Putamen (tissue), 1 donor: Measurements from ENCODE around the gene ADAM20.
"Not testable (repeated sequence)": the region's sequence is repeated elsewhere in the genome, so short reads cannot be mapped to it uniquely, and the experiment has no call there.

Source experiments
- DNase-seq: peaks from one replicate; pipeline ENCODE4 v3.0.0-alpha.2; 2016; ENCODE audit warnings: low spot score

The ADAM20 gene

DNA sequence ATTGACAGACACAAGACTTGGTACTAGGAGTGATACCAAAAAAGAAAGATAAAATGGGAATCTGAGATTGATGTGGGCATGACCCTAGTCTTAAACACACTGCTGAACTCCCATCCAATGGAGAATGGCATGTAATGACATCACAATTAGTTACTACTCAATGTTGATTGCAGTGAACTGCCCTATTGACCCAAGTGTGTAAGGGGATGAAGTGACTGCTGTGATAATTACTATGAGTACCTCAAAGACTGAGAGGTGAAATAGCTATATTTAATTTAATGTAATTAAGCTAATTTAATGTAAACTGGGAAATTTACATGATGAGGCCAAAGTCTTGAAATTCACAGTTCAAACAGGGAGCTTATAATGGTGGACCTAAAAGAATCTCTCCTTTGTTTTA is at the start of gene ADAM20:
Gene ADAM20 (minus strand): TSS at position 101 of the 400 bp plus-strand sequence. CDS start 10,247 bp downstream, outside the sequence.
- DNase-seq, result no peak

DNA sequence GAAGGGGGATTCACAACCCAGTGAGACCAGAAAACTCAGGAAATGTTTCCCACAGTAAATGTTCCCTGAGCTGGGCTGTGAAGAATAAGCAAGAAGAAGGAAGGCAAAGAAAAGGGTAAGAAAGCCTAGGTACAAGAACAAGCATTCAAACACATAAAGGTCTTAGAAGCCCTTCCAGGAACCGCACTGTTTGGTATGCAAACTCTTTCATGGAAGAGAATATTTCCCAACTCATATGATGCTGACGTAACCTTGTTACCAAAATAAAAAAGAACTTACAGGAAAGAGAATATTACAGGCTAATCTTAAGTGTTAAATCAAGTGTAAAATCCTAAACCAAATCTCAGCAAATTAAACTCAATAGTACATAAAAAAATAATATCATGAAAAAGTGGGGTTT is 42.1 kb upstream of the ADAM20 start:
- no peak for DNase-seq

DNA sequence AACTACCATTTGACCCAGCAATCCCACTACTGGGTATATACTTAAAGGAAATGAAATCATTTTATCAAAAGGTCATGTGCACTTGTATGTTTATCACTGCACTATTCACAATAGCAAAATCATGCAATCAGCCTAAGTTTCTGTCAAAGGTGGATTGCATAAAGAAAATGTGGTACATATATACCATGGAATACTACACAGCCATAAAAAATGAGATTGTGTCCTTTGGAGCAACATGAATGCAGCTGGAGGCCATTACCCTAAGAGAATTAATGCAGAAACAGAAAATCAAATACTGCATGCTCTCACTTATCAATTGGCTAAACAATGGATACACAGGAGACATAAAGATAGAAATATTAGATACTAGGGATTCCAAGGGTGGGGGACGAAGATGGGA is 38.2 kb upstream of the ADAM20 start:
- no peak for DNase-seq

DNA sequence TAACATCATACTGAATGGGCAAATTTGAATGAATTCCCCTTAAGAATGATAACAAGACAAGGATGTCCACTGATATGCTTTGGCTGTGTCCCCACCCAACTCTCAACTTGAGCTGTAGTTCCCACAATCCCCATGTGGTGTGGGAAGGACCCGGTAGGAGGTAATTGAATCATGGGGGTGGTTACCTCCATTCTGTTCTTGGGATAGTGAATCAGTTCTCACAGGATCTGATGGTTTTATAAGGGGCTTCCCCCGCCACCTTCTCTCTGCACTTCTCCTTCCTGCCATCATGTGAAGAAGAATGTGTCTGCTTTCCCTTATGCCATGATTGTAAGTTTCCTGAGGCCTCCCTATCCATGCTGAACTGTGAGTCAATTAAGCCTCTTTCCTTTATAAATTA is 36.3 kb upstream of the ADAM20 start:
- no peak for DNase-seq

DNA sequence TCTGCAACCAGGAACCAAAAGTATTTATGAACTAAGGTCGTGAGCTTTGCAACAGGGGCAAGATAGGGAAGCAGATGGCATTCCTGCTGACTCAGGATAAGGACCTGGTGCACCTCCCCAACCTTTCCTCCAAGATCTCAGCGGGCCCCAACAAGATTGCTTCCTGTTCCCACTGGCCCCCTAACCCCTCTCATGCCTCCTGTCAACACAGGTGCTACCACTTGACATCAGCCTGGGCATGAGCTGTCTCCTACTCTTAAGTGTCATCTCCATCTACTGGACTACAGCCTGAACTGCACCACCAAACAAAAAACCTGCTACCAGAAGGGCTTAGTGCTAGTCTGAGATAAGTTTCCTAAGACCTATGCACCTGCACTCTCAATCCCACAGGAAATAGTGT is 33.0 kb upstream of the ADAM20 start:
- DNase-seq, result no peak

DNA sequence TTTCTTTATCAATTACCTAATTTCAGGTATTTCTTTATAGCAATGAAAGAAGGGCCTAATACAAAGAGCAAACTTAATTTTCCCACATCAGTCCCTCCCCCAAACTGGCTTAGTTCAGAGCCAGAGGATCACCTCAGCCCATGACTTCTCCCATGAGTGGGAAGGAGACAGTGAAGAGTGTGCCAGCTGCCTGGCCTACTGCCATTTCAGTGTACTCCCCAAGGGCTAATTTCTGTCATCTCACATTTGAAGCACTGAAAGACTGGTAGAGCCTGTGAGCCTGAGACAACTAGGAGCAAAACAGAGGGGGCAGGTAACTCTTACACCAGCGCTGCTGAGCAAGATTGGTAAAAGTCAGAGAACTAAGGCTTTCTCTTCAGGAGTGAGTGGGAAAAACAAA is 29.1 kb upstream of the ADAM20 start:
- DNase-seq, result peak; percentile 3

DNA sequence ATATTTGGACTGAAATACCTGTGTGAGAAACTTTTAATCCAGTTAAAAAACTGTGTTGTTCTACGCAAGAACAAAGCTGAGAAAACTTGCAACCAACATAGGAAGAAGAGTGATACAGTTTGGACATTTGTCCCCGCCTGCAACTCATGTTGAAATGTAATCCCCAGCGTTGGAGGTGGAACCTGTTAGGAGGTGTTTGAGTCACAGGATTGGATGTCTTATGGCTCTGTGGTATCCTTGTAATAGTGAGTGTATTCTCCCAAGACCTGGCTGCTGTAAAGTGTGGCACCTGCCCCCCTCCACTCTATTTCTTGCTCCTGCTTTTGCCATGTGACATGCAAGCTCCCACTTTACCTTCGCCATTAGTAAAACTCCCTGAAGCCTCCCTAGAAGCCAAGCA is 28.6 kb upstream of the ADAM20 start:
- no peak for DNase-seq

DNA sequence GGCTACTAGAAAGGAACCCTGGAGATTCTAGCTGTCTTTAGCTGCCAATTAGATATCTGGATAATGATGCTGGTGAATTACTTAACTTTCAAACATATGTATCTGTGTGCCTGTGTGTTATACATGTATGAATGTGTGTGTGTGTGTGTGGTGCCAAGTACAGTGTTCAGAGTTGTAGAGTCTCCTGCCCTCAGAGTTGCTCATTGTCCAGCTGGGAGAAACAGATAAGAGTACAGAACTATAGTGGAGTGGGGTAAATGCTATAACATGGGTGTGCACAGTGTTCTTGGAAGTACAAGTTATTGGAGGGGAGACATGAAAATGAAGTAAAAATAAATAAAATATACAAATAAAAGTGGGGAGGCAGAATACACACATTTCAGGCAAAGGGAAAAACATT is 23.6 kb upstream of the ADAM20 start:
- no peak for DNase-seq

DNA sequence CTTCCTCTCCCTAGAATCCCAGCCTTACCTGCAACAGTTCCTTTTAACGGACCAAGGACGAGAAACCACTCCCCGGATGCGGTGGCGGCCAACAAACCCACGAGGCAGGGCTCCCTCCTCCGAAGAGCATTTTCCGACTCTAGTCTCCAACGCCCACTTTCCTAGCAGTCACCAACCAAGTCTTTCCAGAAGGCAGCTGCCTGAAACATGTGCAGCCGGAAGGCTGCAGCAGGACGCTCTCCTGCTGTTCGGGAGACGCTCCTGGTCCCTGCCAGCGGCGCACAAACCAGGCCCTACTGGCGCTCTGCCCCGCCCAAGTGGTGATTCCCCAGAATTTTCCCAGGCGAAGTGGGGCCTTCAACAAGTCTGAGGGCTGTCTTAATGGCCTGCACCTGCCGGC is 21.1 kb upstream of the ADAM20 start:
- DNase-seq, result no peak

DNA sequence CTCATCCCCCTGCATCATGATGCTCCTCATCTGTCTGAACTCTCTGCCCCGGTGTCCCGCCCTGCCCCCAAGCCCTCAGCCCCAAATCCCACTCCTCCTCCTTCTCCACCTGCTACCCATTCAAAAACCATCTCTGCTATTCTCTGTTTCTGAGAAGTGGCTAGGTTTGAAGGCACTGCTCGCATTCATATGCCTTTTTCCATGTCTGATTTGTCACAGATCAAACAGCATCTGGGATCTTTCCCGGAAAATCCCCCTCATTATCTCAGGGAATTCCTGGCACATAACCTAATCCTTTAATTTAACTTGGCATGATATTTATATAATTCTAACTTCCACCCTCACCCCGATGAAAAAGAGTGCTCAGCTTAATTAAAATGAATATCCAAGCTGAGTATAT is 3.3 kb upstream of the ADAM20 start:
- DNase-seq, result no peak

DNA sequence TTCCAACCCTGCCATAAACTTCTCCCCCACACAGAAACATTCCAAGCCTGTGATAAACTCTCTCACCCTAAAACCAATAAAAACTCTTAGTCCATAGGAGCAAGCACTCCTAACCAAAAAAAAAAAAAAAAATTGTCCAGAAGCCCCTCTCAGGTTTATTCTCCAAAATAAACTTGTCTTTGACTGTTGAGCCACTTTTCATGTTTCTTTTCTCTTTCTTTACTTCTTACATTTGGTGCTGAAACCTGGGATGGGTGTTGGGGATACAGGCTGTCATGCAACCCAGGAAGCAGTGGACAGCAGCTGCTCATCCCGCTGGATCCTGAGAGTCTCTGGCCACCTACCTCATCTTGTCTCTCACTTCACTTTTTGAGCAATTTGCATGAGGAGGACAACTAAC is 2.0 kb upstream of the ADAM20 start:
- DNase-seq, result no peak

DNA sequence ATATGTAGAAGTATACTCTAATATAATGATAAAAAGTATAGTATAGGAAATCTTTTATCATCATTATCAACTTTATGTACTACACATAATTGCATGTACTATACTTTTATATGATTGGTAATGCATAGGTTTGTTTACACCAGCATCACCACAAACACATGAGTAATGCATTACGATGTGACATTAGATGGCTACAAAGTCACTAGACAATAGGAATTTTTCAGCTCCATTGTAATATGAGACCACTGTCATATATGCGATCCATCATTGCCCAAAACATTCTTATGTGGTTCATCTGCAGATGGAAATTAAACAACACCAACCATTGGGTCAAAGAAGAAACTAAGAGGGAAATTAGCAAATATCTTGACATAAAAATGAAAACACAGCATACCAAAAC is 4.4 kb downstream of the ADAM20 start:
- no peak for DNase-seq

DNA sequence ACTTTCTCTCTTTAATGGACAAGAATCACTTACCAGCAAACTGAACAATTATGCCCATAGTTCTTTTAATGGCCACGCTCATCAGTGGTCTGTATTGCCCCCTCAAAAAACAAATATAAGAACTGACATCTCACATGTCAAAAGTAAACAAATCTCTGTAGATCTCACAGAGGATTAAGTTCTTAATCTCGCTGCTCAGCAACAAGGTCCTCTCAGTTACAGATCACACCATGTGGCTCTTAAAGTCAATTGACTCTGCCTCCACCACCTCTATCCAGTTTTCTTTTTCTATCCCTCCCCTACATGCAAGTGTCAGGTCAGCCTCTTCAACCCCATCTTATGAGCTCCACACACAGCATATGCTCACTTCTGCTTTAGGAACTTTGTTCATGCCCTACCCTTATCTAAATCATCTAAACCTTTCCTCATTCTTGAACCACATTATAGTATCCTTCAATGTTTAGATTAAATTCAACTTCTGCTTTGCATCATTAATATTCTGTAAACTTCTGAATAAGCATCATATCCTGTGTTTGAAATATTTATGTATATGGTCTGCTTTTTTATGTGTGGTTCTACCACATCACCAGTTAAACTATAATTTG is 7.2 kb downstream of the ADAM20 start:
- DNase-seq, result no peak

DNA sequence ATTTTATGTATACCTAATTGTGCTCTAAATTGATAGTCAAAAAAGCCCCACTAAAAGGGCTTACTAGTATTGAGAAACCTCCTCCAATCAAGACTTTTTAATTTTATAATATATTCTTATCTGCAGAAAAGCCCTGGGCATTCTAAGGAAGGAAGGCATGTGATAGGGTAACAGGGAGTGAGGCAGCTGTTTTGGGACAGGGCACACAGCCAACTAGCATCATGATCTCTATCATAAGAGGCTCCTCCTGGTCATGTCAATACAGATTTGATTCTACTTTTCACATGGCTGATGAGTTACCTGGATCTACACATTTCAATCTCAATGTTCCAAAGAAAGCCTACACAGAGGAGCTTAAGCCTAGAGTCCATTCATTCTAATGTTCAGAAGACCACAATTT is 9.1 kb downstream of the ADAM20 start:
- no peak for DNase-seq

DNA sequence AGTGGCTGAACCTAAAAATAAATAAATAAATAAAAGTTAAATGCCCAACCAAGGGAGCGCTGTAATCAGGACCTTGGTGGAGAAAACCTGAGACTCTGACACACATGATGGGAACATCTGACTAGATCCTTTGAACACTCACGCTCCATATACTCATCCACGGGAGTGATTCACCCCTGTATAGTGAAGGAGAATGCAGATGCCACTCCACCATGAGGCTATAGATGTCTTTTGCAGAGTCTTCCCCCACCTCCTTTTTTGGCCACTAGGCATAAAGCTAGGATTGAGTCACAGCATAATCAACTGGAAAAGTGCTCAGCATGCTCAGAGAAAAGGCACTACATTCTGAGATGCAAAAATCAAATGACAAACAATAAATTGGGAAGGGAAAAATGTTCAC is 19.0 kb downstream of the ADAM20 start:
- no peak for DNase-seq

DNA sequence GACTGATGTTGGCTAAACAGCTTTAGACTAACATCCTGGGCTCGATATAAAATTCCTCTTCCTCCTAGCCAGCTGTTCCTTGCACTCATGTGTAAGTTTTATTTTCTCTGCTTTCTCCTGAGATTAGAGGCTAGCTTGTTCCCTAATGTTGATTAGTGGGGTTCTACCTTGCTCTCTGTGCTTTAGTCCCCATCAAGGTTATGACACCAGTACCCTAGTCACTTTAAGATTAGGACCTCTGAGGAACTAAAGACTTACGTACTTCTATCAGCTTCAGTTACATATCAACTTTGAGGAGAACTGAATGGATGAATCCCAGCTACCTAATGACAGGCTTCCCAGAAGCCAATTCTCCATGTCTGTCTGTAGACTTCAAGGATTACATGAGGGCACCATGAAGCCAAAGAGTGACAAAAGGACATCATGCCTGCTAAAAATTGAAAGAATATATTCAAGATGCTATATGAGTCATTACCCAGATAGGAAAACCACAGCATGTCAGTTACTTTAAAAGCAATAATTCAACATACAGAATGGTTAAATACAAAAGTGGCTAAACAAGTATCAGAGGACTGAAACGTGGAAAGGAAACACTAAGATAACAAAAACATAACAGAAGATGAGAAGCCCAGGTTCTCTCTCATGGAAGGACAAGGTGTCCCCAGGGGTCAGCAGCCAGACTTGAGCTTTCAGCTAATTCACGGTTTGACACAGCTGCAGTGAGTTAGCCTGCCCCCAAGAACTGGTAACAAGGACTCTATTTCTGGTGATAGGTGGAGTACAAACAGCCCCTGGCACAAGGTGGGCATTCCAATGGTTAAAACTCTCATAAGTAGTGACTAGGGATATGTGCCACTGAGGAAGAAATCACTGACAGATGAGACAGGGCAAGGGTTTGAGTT is 20.4 kb downstream of the ADAM20 start:
- DNase-seq, result no peak

DNA sequence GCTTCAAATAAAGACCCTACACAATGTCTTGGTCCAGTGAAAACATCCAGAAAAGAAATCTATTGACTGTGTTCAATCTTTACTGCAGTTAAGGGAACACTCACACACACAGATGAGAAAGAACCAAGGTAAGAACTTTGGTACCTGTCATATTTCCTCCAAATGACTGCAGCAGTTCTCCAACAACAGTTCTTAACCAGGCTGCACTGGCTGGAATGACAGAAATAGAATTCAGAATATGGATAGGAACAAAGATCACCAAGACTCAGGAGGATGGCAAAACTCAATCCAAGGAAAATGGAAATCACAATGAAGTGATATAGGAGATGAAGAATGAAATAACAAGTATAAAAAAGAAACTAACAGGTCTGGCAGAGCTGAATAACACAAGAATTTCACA is 36.6 kb downstream of the ADAM20 start:
- no peak for DNase-seq

DNA sequence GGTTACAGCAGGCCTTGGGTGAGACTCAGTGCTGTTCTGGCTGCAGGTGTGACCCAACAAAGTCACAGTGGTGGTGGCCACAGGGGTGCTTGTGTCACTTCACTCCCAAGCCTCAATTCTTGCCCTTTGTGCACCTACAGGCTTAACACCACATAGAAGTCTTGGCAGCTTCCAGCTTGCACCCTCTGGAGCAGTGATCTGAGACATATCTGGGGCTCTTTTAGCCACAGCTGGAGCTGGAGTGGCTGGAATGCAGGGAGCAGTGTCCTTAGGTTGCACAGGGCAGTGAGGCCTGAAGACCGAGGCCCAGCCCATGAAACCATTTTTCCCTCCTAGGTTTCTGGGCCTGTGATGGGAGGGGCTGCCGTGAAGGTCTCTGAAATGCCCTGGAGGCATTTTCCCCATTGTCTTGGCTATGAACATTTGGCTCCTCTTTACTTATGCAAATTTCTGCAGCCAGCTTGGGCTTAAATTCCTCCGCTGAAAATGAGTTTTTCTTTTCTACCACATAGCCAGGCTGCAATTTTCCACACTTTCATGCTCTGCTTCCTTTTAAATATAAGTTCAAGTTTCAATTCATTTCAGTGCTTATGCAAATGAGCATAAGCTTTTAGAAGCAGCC is 45.1 kb downstream of the ADAM20 start:
- DNase-seq, result no peak

DNA sequence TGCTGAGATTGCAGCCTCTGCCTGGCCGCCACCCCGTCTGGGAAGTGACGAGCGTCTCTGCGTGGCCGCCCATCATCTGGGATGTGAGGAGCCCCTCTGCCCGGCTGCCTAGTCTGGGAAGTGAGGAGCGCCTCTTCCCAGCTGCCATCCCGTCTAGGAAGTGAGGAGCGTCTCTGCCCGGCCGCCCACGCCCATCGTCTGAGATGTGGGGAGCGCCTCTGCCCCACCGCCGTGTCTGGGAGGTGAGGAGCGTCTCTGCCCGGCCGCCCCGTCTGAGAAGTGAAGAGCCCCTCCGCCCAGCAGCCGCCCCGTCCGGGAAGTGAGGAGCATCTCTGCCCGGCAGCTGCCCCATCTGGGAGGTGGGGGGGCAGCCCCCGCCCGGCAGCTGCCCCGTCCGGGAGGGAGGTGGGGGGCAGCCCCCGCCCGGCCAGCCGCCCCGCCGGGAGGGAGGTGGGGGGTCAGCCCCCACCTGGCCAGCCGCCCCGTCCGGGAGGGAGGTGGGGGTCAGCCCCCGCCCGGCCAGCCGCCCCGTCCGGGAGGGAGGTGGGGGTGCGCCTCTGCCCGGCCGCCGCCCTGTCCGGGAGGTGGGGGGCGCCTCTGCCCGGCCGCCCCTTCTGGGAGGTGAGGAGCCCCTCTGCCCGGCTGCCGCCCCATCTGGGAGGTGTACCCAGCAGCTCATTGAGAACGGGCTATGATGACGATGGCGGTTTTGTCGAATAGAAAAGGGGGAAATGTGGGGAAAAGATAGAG is 57.3 kb downstream of the ADAM20 start:
- not testable (repeated sequence) for DNase-seq

DNA sequence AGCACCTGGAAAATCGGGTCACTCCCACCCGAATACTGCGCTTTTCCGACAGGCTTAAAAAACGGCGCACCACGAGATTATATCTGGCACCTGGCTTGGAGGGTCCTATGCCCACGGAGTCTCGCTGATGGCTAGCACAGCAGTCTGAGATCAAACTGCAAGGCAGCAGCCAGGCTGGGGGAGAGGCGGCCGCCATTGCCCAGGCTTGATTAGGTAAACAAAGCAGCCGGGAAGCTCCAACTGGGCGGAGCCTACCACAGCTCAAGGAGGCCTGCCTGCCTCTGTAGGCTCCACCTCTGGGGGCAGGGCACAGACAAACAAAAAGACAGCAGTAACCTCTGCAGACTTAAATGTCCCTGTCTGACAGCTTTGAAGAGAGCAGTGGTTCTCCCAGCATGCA is 59.3 kb downstream of the ADAM20 start:
- not testable (repeated sequence) for DNase-seq

DNA sequence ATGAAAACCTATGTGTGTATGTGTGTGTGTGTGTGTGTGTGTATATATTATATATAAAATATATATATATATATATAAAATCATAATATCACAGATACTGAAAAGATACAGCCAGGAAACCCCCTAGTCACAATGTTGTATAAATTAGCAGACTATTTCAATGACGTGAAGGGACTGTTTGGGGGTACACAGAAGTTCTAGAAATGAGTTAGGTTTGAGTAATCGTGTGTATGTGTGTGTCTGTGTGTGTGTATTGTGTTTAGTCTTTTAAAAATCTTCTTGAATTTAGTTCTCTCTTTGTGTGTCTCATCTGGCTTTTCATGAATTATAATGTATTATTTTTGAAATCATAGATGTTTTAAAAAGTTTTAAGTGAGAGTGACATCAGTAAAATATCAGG is 61.0 kb downstream of the ADAM20 start:
- no peak for DNase-seq
